T-helper 17 cell (primary cell): ENCODE data around the gene GPR101. TPM values are rescaled to one million over a fixed set of nuclear protein-coding genes. Genes with fewer than 3 reads are reported as not detected.

Experiments
- total RNA-seq, 4 donors: library from RNA in 2 of 4; stranded (reverse) in 2 of 4; gene quantifications; one replicate each; pipeline ENCODE4 v1.2.3 and lab custom pipeline; 2022 to 2026

The GPR101 gene
- total RNA-seq, 2 donors from 2014 or later = 0.30 TPM; not detected in 1

Other genes with a start within 250 kb of the GPR101 start
- 100 to 1,000 TPM; 239 TPM for gene RBMX, start 153.3 kb downstream of the GPR101 start, total RNA-seq